GM12878 (cell line): ENCODE results near the gene RPS6KA5. TPM values are rescaled to one million over a fixed set of nuclear protein-coding genes. Genes with fewer than 3 reads are reported as not detected.

Experiments used
- CBX3 ChIP-seq: fragments of 200-600 bp; sonication (generic); IDR thresholded peaks from 2 replicates; pipeline ENCODE4 v1.6.1; 2016; ENCODE audit warnings: low read depth, borderline replicate concordance
- NFYA ChIP-seq: IDR thresholded peaks from 2 replicates; pipeline ENCODE4 v1.6.1; 2011; ENCODE audit warnings: low read depth, mild to moderate bottlenecking, low read length, improper control_type of control experiment, borderline replicate concordance
- POU2F2 ChIP-seq: IDR thresholded peaks from 3 replicates; pipeline ENCODE4 v1.6.1; 2011; ENCODE audit warnings: low read depth, mild to moderate bottlenecking, low read length, borderline replicate concordance
- TARDBP ChIP-seq: IDR thresholded peaks from 2 replicates; pipeline ENCODE4 v1.6.1; 2016; ENCODE audit warnings: borderline replicate concordance
- TCF3 ChIP-seq: IDR thresholded peaks from 2 replicates; pipeline ENCODE4 v1.6.1; 2012; ENCODE audit warnings: low read depth, mild to moderate bottlenecking, low read length, borderline replicate concordance; ENCODE audit not compliant: insufficient read depth
- WRNIP1 ChIP-seq: IDR thresholded peaks from 2 replicates; pipeline ENCODE4 v1.6.1; 2011; ENCODE audit warnings: low read depth, low read length, improper control_type of control experiment, borderline replicate concordance
- polyA plus RNA-seq, 11 experiments: library from polyadenylated mRNA; depleted of rRNA in 4 of 11; unstranded in 6 of 11; stranded (reverse) in 5 of 11; fragments of >200 nt; fragmentation: Nextera tagmentation in 4 of 11; fragmentation: Illumina TruSeq in 1 of 11; extraction: Ambion mirVana in 4 of 11; extraction: Trizol in 1 of 11; gene quantifications; 1 replicate in 1 of 11; 2 replicates in 10 of 11; pipeline versions ENCODE4 v1.2.1 to v1.2.3, GENCODE V29; 2011 to 2016; ENCODE audit warnings: inconsistent platforms in 2 of 11, missing spikeins in 2 of 11, low read depth in 1 of 11
- total RNA-seq, 4 experiments: library from RNA; depleted of rRNA in 3 of 4; stranded (reverse); fragments of >200 nt in 3 of 4; fragmentation: Illumina TruSeq in 1 of 4; extraction: Trizol in 1 of 4; gene quantifications; 2 replicates each; pipeline versions ENCODE4 v1.2.1 to v1.2.3, GENCODE V29; 2013 to 2021
- TF ChIP-seq, protein P1 (sequence below): IDR thresholded peaks from 2 replicates; pipeline ENCODE4 v1.6.1; 2011; ENCODE audit warnings: borderline replicate concordance, low read depth, mild to moderate bottlenecking, moderate library complexity, low read length; ENCODE audit not compliant: insufficient read depth, poor library complexity, severe bottlenecking
- TF ChIP-seq, protein P2 (sequence below): fragments of 450-650 bp; IDR thresholded peaks from 2 replicates; pipeline ENCODE4 v1.6.1; 2017; ENCODE audit warnings: mild to moderate bottlenecking, low read depth, inconsistent platforms; ENCODE audit not compliant: poor library complexity, severe bottlenecking

The RPS6KA5 gene
- total and polyA plus RNA-seq, 10 of the 15 experiments (the other 5 are each of a cell fraction or from before 2014, with no cell fraction given), result 1.4 to 7.0 (median 3.7) TPM

DNA sequence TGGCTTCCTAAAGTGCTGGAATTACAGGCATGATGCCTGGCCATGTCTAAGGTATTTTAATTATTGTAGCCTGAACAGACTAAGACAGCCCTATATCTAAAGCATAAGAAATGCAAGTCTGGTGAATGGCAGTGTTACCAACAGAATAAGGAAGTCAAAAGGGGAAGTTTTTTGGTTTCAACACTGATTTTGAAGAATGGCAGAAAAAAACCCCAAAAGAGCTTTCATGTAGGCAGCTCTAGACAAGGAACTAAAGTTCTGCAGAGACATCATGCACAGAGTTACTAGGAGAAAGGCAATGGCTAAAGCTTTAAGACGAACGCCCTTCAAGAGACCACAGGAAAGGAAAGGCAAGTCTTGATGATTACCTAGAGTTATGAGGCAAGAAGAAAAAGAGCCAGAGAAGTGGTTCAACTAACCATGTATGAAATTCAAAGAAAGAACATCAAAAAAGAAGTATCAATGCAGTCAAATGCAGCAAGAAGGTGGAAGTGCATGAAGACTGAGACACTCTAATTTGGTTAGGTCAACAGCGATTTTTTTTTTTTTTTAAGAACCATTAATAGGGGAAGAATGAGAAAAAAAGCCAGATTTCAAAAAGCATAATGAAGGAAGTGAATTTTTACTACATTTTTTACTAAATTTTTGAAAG, 50.8 kb downstream of the RPS6KA5 start (continued):
- TF ChIP-seq POU2F2 (peak; percentile 20; the same call in 1 of the 3 replicates), NFYA (no peak), TCF3 (no peak), CBX3 (no peak), WRNIP1 (no peak), TARDBP (no peak)
- TF ChIP-seq, protein P1, sequence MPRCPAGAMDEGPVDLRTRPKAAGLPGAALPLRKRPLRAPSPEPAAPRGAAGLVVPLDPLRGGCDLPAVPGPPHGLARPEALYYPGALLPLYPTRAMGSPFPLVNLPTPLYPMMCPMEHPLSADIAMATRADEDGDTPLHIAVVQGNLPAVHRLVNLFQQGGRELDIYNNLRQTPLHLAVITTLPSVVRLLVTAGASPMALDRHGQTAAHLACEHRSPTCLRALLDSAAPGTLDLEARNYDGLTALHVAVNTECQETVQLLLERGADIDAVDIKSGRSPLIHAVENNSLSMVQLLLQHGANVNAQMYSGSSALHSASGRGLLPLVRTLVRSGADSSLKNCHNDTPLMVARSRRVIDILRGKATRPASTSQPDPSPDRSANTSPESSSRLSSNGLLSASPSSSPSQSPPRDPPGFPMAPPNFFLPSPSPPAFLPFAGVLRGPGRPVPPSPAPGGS, result no peak
- TF ChIP-seq, protein P2, sequence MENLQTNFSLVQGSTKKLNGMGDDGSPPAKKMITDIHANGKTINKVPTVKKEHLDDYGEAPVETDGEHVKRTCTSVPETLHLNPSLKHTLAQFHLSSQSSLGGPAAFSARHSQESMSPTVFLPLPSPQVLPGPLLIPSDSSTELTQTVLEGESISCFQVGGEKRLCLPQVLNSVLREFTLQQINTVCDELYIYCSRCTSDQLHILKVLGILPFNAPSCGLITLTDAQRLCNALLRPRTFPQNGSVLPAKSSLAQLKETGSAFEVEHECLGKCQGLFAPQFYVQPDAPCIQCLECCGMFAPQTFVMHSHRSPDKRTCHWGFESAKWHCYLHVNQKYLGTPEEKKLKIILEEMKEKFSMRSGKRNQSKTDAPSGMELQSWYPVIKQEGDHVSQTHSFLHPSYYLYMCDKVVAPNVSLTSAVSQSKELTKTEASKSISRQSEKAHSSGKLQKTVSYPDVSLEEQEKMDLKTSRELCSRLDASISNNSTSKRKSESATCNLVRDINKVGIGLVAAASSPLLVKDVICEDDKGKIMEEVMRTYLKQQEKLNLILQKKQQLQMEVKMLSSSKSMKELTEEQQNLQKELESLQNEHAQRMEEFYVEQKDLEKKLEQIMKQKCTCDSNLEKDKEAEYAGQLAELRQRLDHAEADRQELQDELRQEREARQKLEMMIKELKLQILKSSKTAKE, result peak; percentile 53
